ENCODE results near the gene SLC6A16. TPM values are rescaled to one million over a fixed set of nuclear protein-coding genes. Genes with fewer than 3 reads are reported as not detected.

Gene SLC6A16
- total RNA-seq, 1 experiment from 2014 or later = 5.0 TPM

GRCh38 chr19:49241769-49242168 lies 83.2 kb downstream of the SLC6A16 start:
- CTCF ChIA-PET = no interaction called here
- H3K36me3 ChIP-seq (ENCODE audit: control insufficient read depth in 1 of 2, insufficient read depth in 2 of 2, low read length in 2 of 2) = no peaks in the 10 kb centered on the region
- H3K27me3 ChIP-seq (ENCODE audit: insufficient read depth, low read length) = no peaks in the 10 kb centered on the region
- intact Hi-C loops (cut with micrococcal nuclease) = no loop called here
- no peak for TF ChIP-seq TCF7L2 (IDR thresholded peaks at IDR 0.05; ENCODE audit: borderline replicate concordance, extremely low read depth, insufficient read depth, insufficient read length)
- no peak for TF ChIP-seq MAX (IDR thresholded peaks at IDR 0.05)
- TF ChIP-seq SRF (IDR thresholded peaks at IDR 0.05; ENCODE audit: low read depth) = no peak
- no peak for TF ChIP-seq EGR1 (IDR thresholded peaks at IDR 0.05; ENCODE audit: low read depth)
- TF ChIP-seq EZH2phosphoT487 (IDR thresholded peaks at IDR 0.05; ENCODE audit: borderline replicate concordance) = no peak
- TF ChIP-seq ZFX (IDR thresholded peaks at IDR 0.05) = no peak
- TF ChIP-seq, protein P1, sequence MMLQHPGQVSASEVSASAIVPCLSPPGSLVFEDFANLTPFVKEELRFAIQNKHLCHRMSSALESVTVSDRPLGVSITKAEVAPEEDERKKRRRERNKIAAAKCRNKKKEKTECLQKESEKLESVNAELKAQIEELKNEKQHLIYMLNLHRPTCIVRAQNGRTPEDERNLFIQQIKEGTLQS (IDR thresholded peaks at IDR 0.05) = no peak
- no peak for TF ChIP-seq FOSL1 (IDR thresholded peaks at IDR 0.05; ENCODE audit: low read depth)
- no peak for TF ChIP-seq RAD21 (IDR thresholded peaks at IDR 0.05; ENCODE audit: low read depth)
- no peaks in the 10 kb centered on the region for H3K9me3 ChIP-seq (ENCODE audit: control insufficient read depth in 1 of 2, insufficient read depth in 1 of 2, low read depth in 1 of 2, low read length in 2 of 2)
- no peak overlapping the region for H3K4me2 ChIP-seq (ENCODE audit: low read length)
- no peaks in the 10 kb centered on the region for H4K20me1 ChIP-seq (ENCODE audit: insufficient read depth)
- H3K79me2 ChIP-seq (ENCODE audit: insufficient read depth, low read length) = no peaks in the 10 kb centered on the region
- no TSS peak for BruUV-seq (replicated peaks)
- POLR2A ChIA-PET = interaction anchor here (0.7 kb wide), 1 partner anchor 103 kb away, joined by 3 read pairs; no protein-coding TSS in a partner anchor
- DNase-seq (ENCODE audit: low read depth, low spot score) (no peak), ATAC-seq (no peak)
- H3K27ac ChIP-seq (ENCODE audit: low read depth, low read length) = no peak overlapping the region
- no peak overlapping the region for H2AFZ ChIP-seq (ENCODE audit: low read depth, low read length, poor library complexity, severe bottlenecking)
- H3K4me3 ChIP-seq (replicated peaks in 1 of 2; ENCODE audit: low read depth in 1 of 2, low read length in 2 of 2) = no peak overlapping the region
- no peaks in the 10 kb centered on the region for H3K4me1 ChIP-seq (ENCODE audit: control insufficient read depth in 1 of 2, insufficient read depth in 2 of 2, low read length in 2 of 2)
- RAD21 ChIA-PET (ENCODE audit: low non-redundant PET in 1 of 2, low total read pairs in 2 of 2, uncharacterized antibody in 2 of 2, unreplicated experiment in 2 of 2) = no interaction called here
- no peak overlapping the region for H3K9ac ChIP-seq (ENCODE audit: low read length)
- no peaks in the 10 kb centered on the region for H3K9me2 ChIP-seq (ENCODE audit: insufficient read depth)

Small RNAs within 50 kb of the gene (microRNA-seq; reads per million reads assigned to microRNA genes)
- gene MIR4324 (ENCODE audit: borderline number of aligned reads) = not detected

Other genes with a start within 250 kb of the SLC6A16 start
- 236 TPM for gene SNRNP70, start 239.7 kb downstream of the SLC6A16 start, total RNA-seq (2021; ENCODE audit: unreplicated experiment)
- 7.2 TPM for gene LIN7B, start 210.8 kb downstream of the SLC6A16 start, total RNA-seq (2021; ENCODE audit: unreplicated experiment)
- 2.2 TPM for gene C19orf73, start 206.0 kb downstream of the SLC6A16 start, total RNA-seq (2021; ENCODE audit: unreplicated experiment)
- 28.1 TPM for gene PPFIA3, start 205.6 kb downstream of the SLC6A16 start, total RNA-seq (2021; ENCODE audit: unreplicated experiment)
- not detected for gene HRC, start 169.8 kb downstream of the SLC6A16 start, total RNA-seq (2021; ENCODE audit: unreplicated experiment)
- 44.2 TPM for gene TRPM4, start 167.4 kb downstream of the SLC6A16 start, total RNA-seq (2021; ENCODE audit: unreplicated experiment)
- 0.76 TPM for gene CD37, start 10.2 kb upstream of the SLC6A16 start, total RNA-seq (2021; ENCODE audit: unreplicated experiment)
- 31.9 TPM for gene TEAD2, start 37.2 kb upstream of the SLC6A16 start, total RNA-seq (2021; ENCODE audit: unreplicated experiment)
- 1.0 TPM for gene DKKL1, start 38.7 kb upstream of the SLC6A16 start, total RNA-seq (2021; ENCODE audit: unreplicated experiment)
- gene KASH5, start 63.1 kb upstream of the SLC6A16 start, total RNA-seq (2021; ENCODE audit: unreplicated experiment) = not detected
- 9.5 TPM for gene PTH2, start 98.2 kb upstream of the SLC6A16 start, total RNA-seq (2021; ENCODE audit: unreplicated experiment)
- 2.6 TPM for gene GFY, start 100.2 kb upstream of the SLC6A16 start, total RNA-seq (2021; ENCODE audit: unreplicated experiment)
- gene SLC17A7, start 116.3 kb upstream of the SLC6A16 start, total RNA-seq (2021; ENCODE audit: unreplicated experiment) = 1.8 TPM
- 152 TPM for gene PIH1D1, start 126.6 kb upstream of the SLC6A16 start, total RNA-seq (2021; ENCODE audit: unreplicated experiment)
- 22.8 TPM for gene ALDH16A1, start 128.0 kb upstream of the SLC6A16 start, total RNA-seq (2021; ENCODE audit: unreplicated experiment)
- 3.8 TPM for gene FLT3LG, start 149.0 kb upstream of the SLC6A16 start, total RNA-seq (2021; ENCODE audit: unreplicated experiment)
- 3,719 TPM for gene RPL13A, start 162.4 kb upstream of the SLC6A16 start, total RNA-seq (2021; ENCODE audit: unreplicated experiment)
- 2,353 TPM for gene RPS11, start 171.2 kb upstream of the SLC6A16 start, total RNA-seq (2021; ENCODE audit: unreplicated experiment)
- 1.8 TPM for gene FCGRT, start 187.5 kb upstream of the SLC6A16 start, total RNA-seq (2021; ENCODE audit: unreplicated experiment)
- 0.39 TPM for gene RCN3, start 202.8 kb upstream of the SLC6A16 start, total RNA-seq (2021; ENCODE audit: unreplicated experiment)

Measured in HCT116 (cell line).